ENCODE data around the gene HSF2.

GRCh38 chr6:122389704-122390372 is 9.6 kb upstream of the HSF2 start:
- no peak for TF ChIP-seq POLR2A (IDR thresholded peaks at IDR 0.05)
- TF ChIP-seq, protein P1, sequence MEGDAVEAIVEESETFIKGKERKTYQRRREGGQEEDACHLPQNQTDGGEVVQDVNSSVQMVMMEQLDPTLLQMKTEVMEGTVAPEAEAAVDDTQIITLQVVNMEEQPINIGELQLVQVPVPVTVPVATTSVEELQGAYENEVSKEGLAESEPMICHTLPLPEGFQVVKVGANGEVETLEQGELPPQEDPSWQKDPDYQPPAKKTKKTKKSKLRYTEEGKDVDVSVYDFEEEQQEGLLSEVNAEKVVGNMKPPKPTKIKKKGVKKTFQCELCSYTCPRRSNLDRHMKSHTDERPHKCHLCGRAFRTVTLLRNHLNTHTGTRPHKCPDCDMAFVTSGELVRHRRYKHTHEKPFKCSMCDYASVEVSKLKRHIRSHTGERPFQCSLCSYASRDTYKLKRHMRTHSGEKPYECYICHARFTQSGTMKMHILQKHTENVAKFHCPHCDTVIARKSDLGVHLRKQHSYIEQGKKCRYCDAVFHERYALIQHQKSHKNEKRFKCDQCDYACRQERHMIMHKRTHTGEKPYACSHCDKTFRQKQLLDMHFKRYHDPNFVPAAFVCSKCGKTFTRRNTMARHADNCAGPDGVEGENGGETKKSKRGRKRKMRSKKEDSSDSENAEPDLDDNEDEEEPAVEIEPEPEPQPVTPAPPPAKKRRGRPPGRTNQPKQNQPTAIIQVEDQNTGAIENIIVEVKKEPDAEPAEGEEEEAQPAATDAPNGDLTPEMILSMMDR (IDR thresholded peaks at IDR 0.05): no peak
